Fibroblast of lung (primary cell): ENCODE results near the gene TESK2. TPM values are rescaled to one million over a fixed set of nuclear protein-coding genes. Genes with fewer than 3 reads are reported as not detected.
"Not testable (repeated sequence)": the region's sequence is repeated elsewhere in the genome, so short reads cannot be mapped to it uniquely, and the experiment has no call there.

Experiments
- DNase-seq, 2 donors: peaks; one replicate each; pipeline versions ENCODE4 v3.0.0 to v3.0.0-alpha.2; 2010; ENCODE audit warnings: low read depth in 2 of 2
- H2AFZ ChIP-seq: 2 replicates; pipeline ENCODE4 v1.5.1; 2012; ENCODE audit warnings: low read length, control low read depth, inconsistent platforms
- H3K27ac ChIP-seq: 2 replicates; pipeline ENCODE4 v1.5.1; 2011; ENCODE audit warnings: low read length, control low read depth; ENCODE audit not compliant: insufficient read depth
- H3K27me3 ChIP-seq: 2 replicates; pipeline ENCODE4 v1.5.1; 2011; ENCODE audit warnings: mild to moderate bottlenecking, low read length; ENCODE audit not compliant: control insufficient read depth, insufficient read depth
- H3K36me3 ChIP-seq: 2 replicates; pipeline ENCODE4 v1.5.1; 2011; ENCODE audit warnings: low read length; ENCODE audit not compliant: control insufficient read depth, insufficient read depth
- H3K4me1 ChIP-seq: 2 replicates; pipeline ENCODE4 v1.5.1; 2011; ENCODE audit warnings: low read length; ENCODE audit not compliant: control insufficient read depth, insufficient read depth; ENCODE audit errors: extremely low read depth
- H3K4me2 ChIP-seq: 2 replicates; pipeline ENCODE4 v1.5.1; 2011; ENCODE audit warnings: low read length, control low read depth; ENCODE audit not compliant: insufficient read depth; ENCODE audit errors: extremely low read depth
- H3K4me3 ChIP-seq, 4 experiments: fragments of 200-600 bp in 1 of 4; sonication (generic) in 1 of 4; replicated peaks in 1 of 4; 2 replicates each; pipeline ENCODE4 v1.5.1; 2011 to 2016; ENCODE audit warnings: low read length in 4 of 4, low read depth in 3 of 4, mild to moderate bottlenecking in 3 of 4, control low read depth in 2 of 4, inconsistent platforms in 1 of 4, mixed read lengths in 1 of 4; ENCODE audit not compliant: insufficient read depth in 1 of 4; ENCODE audit errors: control extremely low read depth in 1 of 4
- H3K79me2 ChIP-seq: 2 replicates; pipeline ENCODE4 v1.5.1; 2012; ENCODE audit warnings: mild to moderate bottlenecking, low read length, inconsistent platforms; ENCODE audit not compliant: control insufficient read depth, insufficient read depth
- H3K9ac ChIP-seq: 2 replicates; pipeline ENCODE4 v1.5.1; 2011; ENCODE audit warnings: mild to moderate bottlenecking, low read length, control low read depth; ENCODE audit not compliant: insufficient read depth
- H3K9me3 ChIP-seq: 2 replicates; pipeline ENCODE4 v1.5.1; 2012; ENCODE audit warnings: low read depth, low read length; ENCODE audit not compliant: control insufficient read depth, insufficient read depth
- H4K20me1 ChIP-seq: 2 replicates; pipeline ENCODE4 v1.5.1; 2011; ENCODE audit warnings: low read length; ENCODE audit not compliant: control insufficient read depth, insufficient read depth; ENCODE audit errors: extremely low read depth
- CTCF ChIP-seq, 2 donors: IDR thresholded peaks in 1 of 2; conservative IDR thresholded peaks in 1 of 2; 1 replicate in 1 of 2; 2 replicates in 1 of 2; pipeline ENCODE4 v1.5.1; 2011 to 2012; ENCODE audit warnings: low read length in 2 of 2, control low read depth in 1 of 2, inconsistent platforms in 1 of 2, low read depth in 1 of 2, mild to moderate bottlenecking in 1 of 2
- EZH2 ChIP-seq: IDR thresholded peaks from 2 replicates; pipeline ENCODE4 v1.5.1; 2012; ENCODE audit warnings: low read length, control low read depth, mild to moderate bottlenecking; ENCODE audit errors: missing control alignments
- polyA plus RNA-seq, 2 donors: library from polyadenylated mRNA; depleted of rRNA in 1 of 2; stranded (reverse) in 1 of 2; unstranded in 1 of 2; fragments of >200 nt; gene quantifications; 2 replicates each; pipeline ENCODE4 v1.2.1, GENCODE V29; 2011 to 2012; ENCODE audit warnings: missing spikeins in 1 of 2
- total RNA-seq: library from RNA; depleted of rRNA; stranded (reverse); fragments of >200 nt; gene quantifications from 2 replicates; pipeline ENCODE4 v1.2.1, GENCODE V29; 2014

The TESK2 gene
- total and polyA plus RNA-seq, 2 donors (not counting 1 experiment from before 2014, with no cell fraction given), result 1.7 to 4.3 TPM

- H3K4me1 ChIP-seq, result peaks cover 3% of the 10 kb centered on the region
- no peak overlapping the region for H3K27ac ChIP-seq
- no peaks in the 10 kb centered on the region for H3K79me2 ChIP-seq
- peak overlapping the region; percentile 85 for H3K4me2 ChIP-seq
- H3K27me3 ChIP-seq, result no peaks in the 10 kb centered on the region
- peak overlapping the region; percentile 64 to 86 (median 66) for H3K4me3 ChIP-seq
- no peaks in the 10 kb centered on the region for H3K9me3 ChIP-seq
- no peaks in the 10 kb centered on the region for H4K20me1 ChIP-seq
- peak overlapping the region; percentile 65 for H3K9ac ChIP-seq
- TF ChIP-seq CTCF (conservative IDR thresholded peaks at IDR 0.05 in 1 of 2, IDR thresholded peaks at IDR 0.05 in 1 of 2; ENCODE audit: low read depth in 1 of 2, low read length in 2 of 2), result no peak
- TF ChIP-seq EZH2, result no peak
- DNase-seq, result peak; percentile 9 to 32
- H2AFZ ChIP-seq, result peak overlapping the region; percentile 87
- H3K36me3 ChIP-seq, result no peaks in the 10 kb centered on the region
These were observed 790 bp downstream of the TESK2 start for GRCh38 chr1:45490121-45490625.

GRCh38 chr1:45489379-45489778, 1.6 kb downstream of the TESK2 start:
- H2AFZ ChIP-seq, DNase-seq, H3K4me1 ChIP-seq, H3K27me3 ChIP-seq, H3K79me2 ChIP-seq, H3K9ac ChIP-seq, H3K4me2 ChIP-seq, H3K4me3 ChIP-seq, H3K9me3 ChIP-seq, H3K36me3 ChIP-seq, H4K20me1 ChIP-seq, H3K27ac ChIP-seq: not testable (repeated sequence)

- H4K20me1 ChIP-seq, result no peaks in the 10 kb centered on the region
- no peak for TF ChIP-seq EZH2
- TF ChIP-seq CTCF (conservative IDR thresholded peaks at IDR 0.05 in 1 of 2, IDR thresholded peaks at IDR 0.05 in 1 of 2; ENCODE audit: low read depth in 1 of 2, low read length in 2 of 2), result no peak
These were observed 2.1 kb downstream of the TESK2 start for GRCh38 chr1:45488666-45489377.

More at GRCh38 chr1:45488666-45489377, 2.1 kb downstream of the TESK2 start:
- Histone ChIP-seq H3K4me1 (peaks cover 3% of the 10 kb centered on the region), H3K9me3 (no peaks in the 10 kb centered on the region), H3K27me3 (no peaks in the 10 kb centered on the region), H3K79me2 (no peaks in the 10 kb centered on the region), H2AFZ (no peak overlapping the region), H3K9ac (no peak overlapping the region), H3K27ac (no peak overlapping the region), H3K36me3 (no peaks in the 10 kb centered on the region), H3K4me2 (no peak overlapping the region), H3K4me3 (no peak overlapping the region)
- no peak for DNase-seq
